NCI-H748 (cell line): ENCODE results near the gene SLX4IP.
A peak's percentile ranks its signal among the peaks of the same experiment; 100 is the strongest.

Experiments
- DNase-seq: peaks from one replicate; lab custom pipeline; 2025; ENCODE audit not compliant: unreplicated experiment; lab: John Stamatoyannopoulos, UW

The SLX4IP gene

GRCh38 chr20:10547276-10548114, 112.4 kb downstream of the SLX4IP start:
- DNase-seq: no peak

DNA sequence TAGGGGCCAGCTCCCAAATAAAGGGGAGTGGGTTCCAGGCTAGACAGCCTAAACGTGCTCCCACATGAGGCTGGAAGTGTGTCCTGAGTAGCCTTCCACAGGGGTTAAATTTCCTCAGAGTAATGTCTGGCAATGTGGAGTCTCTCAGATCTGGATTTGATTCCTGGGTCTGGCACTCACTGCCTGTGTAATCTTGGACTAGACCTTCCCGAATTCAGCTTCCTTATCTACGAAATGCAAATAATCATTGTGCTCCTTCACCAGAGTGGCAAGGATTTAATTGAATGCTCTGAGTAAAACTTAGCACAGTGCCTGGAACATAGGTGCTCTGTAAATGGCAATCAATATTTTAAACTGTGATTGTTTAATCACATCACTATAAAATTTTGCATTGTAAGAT, 114.4 kb downstream of the SLX4IP start:
- no peak for DNase-seq

DNA sequence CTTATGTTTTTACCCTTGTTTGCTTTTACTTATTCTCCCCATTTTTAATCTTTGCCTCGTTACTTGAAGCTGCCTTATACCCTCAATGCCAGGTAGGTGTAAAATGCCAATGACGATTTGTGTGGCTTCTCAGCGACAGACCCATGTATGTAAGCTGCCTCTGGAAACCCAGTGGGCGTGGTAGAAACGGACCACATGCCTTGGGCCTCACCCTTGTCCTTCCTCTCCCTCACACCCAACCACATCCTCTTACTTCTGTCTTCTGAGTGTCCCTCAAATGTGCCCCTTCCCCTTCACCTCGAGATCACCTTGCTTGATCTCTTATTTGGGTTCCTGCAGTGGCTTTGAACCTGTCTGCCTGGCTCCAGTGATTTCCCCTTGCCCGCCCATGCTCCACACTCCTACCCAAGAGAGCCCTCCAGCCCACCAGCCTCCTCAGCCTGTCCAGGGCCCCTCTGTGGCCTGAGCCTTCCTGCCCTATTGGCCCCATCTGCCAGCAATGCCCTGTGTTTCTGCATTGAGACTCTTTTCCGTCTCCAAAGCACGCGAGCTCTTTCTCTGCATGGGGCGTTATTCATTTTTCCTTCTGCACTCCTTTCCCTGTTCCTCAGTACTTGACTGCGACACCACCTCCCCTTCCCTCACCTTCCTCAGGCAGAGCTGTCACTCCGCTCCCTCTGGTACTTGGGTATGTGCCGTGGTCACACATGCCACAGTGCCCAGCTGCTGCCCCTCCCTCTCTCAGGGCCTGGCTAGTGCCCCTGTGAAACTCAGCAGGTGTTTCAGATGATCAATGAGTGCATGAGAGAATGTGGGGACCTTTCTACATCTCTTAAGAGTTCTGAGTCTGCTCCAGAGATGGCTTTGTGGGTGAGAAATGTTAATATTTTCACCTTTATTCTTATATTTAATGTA, 115.4 kb downstream of the SLX4IP start:
- no peak for DNase-seq

DNA sequence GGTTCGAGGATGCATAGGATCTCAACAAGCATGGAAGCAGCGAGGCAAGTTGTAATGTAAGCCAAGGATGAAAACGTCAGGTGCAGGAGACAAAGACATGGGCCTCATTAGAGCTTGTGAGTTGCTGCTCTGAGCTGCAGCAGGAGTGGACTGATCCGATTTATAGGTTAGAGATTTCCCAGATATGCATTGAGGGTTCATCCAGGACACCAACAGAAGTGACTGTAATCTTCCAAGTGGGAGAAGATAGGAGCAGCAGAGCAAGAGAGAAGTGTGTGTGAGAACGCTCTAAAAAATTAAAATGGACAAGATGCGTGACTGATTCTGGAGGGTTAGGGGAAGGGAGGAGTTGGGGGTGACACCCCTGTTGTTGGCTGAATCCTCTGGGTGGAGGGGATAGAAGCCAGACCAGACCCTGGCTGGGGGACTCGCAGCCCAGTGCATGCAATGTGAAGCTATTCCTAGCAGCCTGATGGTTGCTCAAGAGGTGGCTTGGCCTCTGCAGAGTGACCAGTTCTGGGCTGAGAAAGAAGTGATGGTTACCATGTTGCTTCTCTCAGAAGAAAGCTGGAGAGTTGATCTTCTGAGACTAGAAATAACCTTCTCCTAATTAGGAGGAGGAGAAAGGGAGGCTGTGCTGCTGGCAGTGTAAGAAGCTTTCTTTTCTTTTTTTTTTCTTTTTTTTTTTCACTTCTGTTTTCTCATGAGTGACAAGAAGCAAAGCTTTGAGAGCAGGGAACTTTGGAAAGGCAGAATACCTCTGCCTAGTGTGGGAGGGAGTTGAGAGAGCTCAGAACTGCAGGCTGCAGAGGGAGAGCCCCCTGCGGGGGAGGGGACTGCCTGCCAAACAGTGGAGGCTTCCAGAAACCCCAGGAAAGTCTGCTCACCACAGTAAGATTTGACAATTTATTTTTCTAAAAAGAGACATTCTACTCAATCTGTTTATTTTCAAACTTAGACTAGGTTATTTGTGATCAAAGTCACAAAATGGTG, 116.9 kb downstream of the SLX4IP start:
- DNase-seq: no peak

DNA sequence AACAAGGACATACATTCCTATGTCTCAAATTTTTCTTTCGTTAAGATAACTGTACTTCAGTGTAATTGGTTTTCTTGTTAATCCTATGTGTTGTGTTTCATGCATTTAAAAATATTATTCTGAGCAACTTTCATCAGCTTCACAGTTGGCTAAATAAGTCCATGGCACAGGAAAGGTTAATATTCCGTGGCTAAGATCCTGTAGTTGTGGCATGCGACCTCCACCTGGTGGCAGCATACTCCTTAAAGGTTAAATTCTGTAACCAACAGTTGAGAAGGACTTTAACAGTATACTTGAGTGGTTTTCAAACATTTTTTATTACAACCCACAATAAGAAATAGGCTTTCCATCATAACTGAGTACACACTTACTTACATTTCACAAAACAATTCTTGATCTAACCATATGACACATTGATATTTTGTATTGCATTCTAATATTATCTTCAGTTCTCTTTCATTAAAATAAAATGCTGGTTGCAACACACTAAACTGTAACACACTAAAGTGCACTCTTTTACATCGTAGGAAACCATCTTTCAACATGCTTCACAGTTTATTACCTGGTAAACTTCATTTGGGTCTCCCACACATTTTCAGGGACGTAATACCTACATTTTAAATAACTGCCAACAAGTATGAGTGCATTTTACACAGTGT, 118.3 kb downstream of the SLX4IP start:
- DNase-seq: peak; percentile 82

DNA sequence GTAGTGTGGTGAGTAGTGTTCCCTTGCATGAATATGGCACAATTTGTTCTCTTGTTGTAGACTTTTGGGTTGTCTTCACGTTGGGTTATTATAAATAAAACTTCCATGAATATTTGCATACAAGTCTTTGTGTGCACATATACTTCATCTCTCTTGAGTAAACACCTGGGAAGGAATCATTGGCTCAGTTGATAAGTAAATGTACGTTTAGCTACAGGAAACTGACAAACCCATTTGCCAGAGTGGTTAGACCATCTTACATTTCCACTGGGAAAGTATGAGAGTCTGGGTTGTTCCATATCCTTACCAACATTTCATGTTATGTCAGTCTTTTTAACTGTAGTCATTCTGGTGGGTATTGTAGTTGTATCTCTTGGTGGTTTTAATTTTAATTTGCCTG, 119.2 kb downstream of the SLX4IP start:
- no peak for DNase-seq

DNA sequence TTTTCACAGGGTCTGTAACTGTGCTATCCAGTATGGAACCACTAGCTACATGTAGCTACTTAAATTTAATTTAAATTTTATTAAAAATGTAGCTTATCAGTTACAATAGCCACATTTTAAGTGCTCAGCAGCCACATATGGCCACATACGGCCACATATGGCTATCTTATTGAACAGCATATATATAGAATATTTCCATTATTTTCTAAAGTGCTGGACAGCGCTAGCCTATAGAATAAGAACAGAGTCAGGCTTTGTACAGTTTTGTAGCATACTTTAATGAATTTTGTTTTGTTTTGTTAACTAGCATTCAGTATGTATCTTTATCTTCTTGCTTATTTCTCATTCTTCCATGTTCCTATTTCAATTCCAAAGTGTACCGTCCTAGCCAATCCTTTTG, 120.3 kb downstream of the SLX4IP start:
- no peak for DNase-seq

DNA sequence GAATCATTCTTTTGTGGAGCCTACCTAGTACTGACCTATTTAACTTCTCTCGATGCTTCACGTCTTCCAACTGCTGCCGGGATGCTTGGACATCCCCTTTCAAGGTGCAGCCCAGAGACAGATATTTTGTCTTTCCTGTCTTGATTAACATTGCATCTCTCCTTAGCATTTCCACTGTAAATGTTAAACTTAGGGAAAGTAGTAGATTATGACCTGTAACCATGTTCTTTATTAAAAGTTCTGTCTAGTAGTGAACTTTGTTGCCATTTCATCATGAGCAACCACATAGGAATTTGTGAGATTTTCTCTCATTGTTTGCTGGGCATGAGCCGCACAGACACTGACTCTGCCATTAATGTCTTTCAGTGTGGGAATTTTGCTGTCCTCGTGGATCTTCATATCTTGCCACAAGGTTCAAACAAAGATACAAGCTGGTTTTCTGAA, 120.8 kb downstream of the SLX4IP start:
- DNase-seq: no peak

DNA sequence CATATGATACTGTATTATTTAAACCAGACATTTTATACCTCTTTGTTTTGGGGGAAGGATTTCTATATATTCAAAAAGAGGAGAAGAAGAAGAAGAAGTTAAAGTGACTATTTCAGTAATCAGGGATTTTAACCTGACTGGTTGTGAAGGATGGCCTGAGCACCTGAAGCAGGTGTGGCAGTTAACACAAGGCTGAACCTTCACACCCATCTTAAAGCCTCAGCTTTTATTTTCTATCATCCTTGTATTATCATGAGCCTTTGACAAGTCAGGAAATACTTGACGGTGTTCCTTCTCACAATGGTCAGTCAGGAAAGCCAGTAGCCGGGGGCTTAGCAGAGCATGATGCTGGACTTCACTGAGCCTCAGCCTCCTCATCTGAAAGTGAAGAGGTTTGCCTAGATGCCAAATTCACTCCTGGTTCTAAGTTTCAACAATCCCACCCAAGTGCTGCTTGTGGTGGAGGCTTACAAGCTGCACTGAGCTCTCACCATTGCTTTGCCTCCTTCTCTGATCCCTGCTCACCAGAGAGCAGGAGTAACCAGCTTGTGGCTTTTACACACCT, 121.5 kb downstream of the SLX4IP start:
- DNase-seq: no peak

GRCh38 chr20:10557685-10558084, 122.6 kb downstream of the SLX4IP start:
- no peak for DNase-seq

GRCh38 chr20:10558635-10559187, 123.6 kb downstream of the SLX4IP start:
- DNase-seq: no peak

DNA sequence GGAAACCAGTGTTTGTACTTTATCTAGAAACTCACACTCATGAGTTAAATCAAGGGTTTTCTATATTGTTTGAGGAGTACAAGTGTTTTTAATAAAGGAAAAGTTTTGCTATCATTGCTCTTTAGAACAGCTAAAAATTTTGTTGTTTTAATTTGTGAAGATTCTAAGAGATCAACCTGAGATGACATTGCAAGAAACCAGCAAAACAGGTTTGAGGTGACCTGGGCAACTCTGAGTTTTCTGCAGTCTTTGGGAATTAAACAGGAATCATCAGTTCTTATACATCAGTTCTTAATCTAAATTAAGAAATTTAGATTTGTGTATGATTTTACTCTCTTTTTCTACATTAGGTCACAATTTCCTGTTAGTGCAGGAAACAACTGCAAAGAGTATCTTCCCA, 124.2 kb downstream of the SLX4IP start:
- peak; percentile 20 for DNase-seq

- DNase-seq: no peak
These were observed 125.6 kb downstream of the SLX4IP start for GRCh38 chr20:10560686-10561085.

GRCh38 chr20:10561302-10561701, 126.2 kb downstream of the SLX4IP start:
- DNase-seq: no peak

- no peak for DNase-seq
These were observed 127.8 kb downstream of the SLX4IP start for GRCh38 chr20:10562899-10563298.

DNA sequence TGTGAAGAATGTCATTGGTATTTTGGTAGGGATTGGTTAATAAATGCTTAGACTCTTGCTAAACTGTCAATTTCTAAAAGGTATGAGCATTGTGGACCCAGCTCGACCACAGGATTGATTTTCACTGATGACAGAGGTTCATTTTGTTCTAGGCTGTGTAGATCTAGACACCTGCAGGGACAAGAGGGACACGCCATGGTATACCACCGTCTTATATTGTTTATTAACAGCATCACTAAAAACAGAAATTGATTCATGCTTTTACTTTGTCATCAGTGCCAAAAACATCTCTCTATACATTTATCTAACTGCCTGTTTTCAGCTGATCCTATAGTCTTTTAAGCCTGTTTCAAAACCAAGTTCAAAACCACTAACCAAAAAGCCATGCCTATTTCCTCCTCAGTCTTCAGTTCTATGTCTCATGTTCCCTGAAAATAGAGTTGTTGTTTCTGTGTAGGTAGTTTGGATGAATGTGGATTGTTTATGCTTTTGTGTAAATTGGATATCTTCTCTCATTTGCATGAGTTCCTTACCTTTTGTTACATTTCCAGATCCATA, 128.9 kb downstream of the SLX4IP start:
- no peak for DNase-seq

- no peak for DNase-seq
These were observed 130.3 kb downstream of the SLX4IP start for GRCh38 chr20:10565191-10565921.
